Heart right ventricle (tissue), 16 donors: Measurements from ENCODE around the gene NSMCE3. TPM values are rescaled to one million over a fixed set of nuclear protein-coding genes. Genes with fewer than 3 reads are reported as not detected.

ENCODE experiments used
- ATAC-seq, 8 donors: fragments of 200-7000 bp; cut with Tn5 transposase; one replicate each; pipeline ENCODE4 v1.9.1; 2020; ENCODE audit warnings: mild to moderate bottlenecking in 8 of 8, moderate library complexity in 8 of 8, moderate number of reproducible peaks in 1 of 8
- DNase-seq, 2 donors: peaks; one replicate each; pipeline ENCODE4 v3.0.0-alpha.2; 2020
- H3K27ac ChIP-seq, 10 donors: fragments of 200-600 bp; sonication (generic) in 2 of 10; one replicate each; pipeline versions ENCODE4 v1.5.0 to v1.8.0; 2020 to 2022; ENCODE audit warnings: mild to moderate bottlenecking in 3 of 10
- H3K27me3 ChIP-seq, 7 donors: fragments of 200-600 bp; one replicate each; pipeline ENCODE4 v1.8.0; 2021 to 2022; ENCODE audit warnings: mild to moderate bottlenecking in 2 of 7
- H3K36me3 ChIP-seq, 9 donors: fragments of 200-600 bp; sonication (generic) in 1 of 9; one replicate each; pipeline versions ENCODE4 v1.5.0 to v1.8.0; 2020 to 2022; ENCODE audit warnings: mild to moderate bottlenecking in 2 of 9
- H3K4me1 ChIP-seq, 9 donors: fragments of 200-600 bp; sonication (generic) in 1 of 9; one replicate each; pipeline versions ENCODE4 v1.5.0 to v1.8.0; 2020 to 2022; ENCODE audit warnings: mild to moderate bottlenecking in 4 of 9
- H3K4me3 ChIP-seq, 10 donors: fragments of 200-600 bp; sonication (generic) in 2 of 10; one replicate each; pipeline versions ENCODE4 v1.5.0 to v1.8.0; 2020 to 2022; ENCODE audit warnings: mild to moderate bottlenecking in 7 of 10, moderate library complexity in 2 of 10
- H3K9me3 ChIP-seq, 11 donors: fragments of 200-600 bp in 10 of 11; sonication (generic) in 2 of 11; one replicate each; pipeline versions ENCODE4 v1.5.0 to v1.8.0; 2013 to 2022; ENCODE audit warnings: mild to moderate bottlenecking in 2 of 11, control low read depth in 1 of 11, moderate library complexity in 1 of 11
- CTCF ChIP-seq, 9 donors: fragments of 200-600 bp; sonication (generic) in 2 of 9; IDR thresholded peaks; one replicate each; pipeline versions ENCODE4 v1.5.0 to v1.8.0; 2021 to 2022; ENCODE audit warnings: antibody characterized with exemption in 9 of 9, mild to moderate bottlenecking in 5 of 9, moderate library complexity in 1 of 9
- WGBS, 2 donors: extraction: QIAGEN DNeasy Blood & Tissue Kit; methylation state at CpG; one replicate each; pipeline ENCODE4 v1.1.7; 2013; ENCODE audit warnings: inconsistent platforms in 1 of 2; 5-methylcytosine and 5-hydroxymethylcytosine counted together
- intact Hi-C, 10 donors: fragments of 100-400 bp; cut with DNase I; formaldehyde crosslinking; loops; one replicate each; pipeline versions ENCODE4 v1.11.1 to v1.14.2; 2022
- polyA plus RNA-seq, 2 donors: library from polyadenylated mRNA; stranded (reverse); fragments of 200-250 nt; gene quantifications; one replicate each; pipeline ENCODE4 v1.2.3, GENCODE V29; 2013
- total RNA-seq, 10 donors: library from RNA; stranded (reverse); fragmentation: NEBNext Ultra II Directional in 3 of 10; extraction: Animal tissue kit (Norgen Biotek cat#: 25700) in 3 of 10; gene quantifications; one replicate each; pipeline versions ENCODE4 v1.2.1 to v1.2.4, GENCODE V29; 2021 to 2023
- donor health status: Arrhythmogenic right ventricular cardiomyopathy.
- donor health status: ischemic (EF 13 %, LVEDD 7.1; RV severe dilation, severe dysfunction).
- donor health status: healthy with polysubstance abuse.
- donor health status: DM: no; HTN: yes; CAD: no.
- donor health status: DM: no; HTN: no; CAD: no.
- donor health status: ischemic (EF 25% LVEDD 6.9; RV normal size, moderate dysfunction).
- donor health status: ischemic (EF 25% LVEDD 5.7; RV mildly dilated, moderate dysfunction).
- donor health status: healthy.
- donor health status: DM: yes; HTN: yes; CAD: no.
- donor health status: Ischemic cardiomyopathy.
- donor health status: ischemic (EF 35%, LVEDD 5.7; RV mildly dilated, moderate dysfunction).
- donor health status: nonischemic (EF 11% LVEDD 7.7; RV severe dilation, severe dysfunction).
- donor health status: DM: yes; HTN: yes; CAD: no.
- donor health status: PGD.
- donor health status: ischemic (EF 29% LVEDD 5.4; RV normal size, mild dysfunction).
- donor health status: nonischemic (EF 23%, LVEDD 6.1; RV moderate dilation, normal function).

The NSMCE3 gene
- total and polyA plus RNA-seq, 12 donors = 5.0 to 9.2 (median 6.4) TPM

GRCh38 chr15:29266052-29266582 lies 3.5 kb downstream of the NSMCE3 start:
- Histone ChIP-seq H3K27ac (no peak overlapping the region), H3K27me3 (no peaks in the 10 kb centered on the region), H3K4me3 (no peak overlapping the region), H3K4me1 (peaks cover 0 to 38% (median 24%) of the 10 kb centered on the region in 9 donors), H3K36me3 (no peaks in the 10 kb centered on the region), H3K9me3 (no peaks in the 10 kb centered on the region)
- intact Hi-C loops = loop anchor here in 1 of 10 donors (5.0 kb wide), 1 partner anchor 164 kb away; no protein-coding TSS in a partner anchor
- WGBS, 2 donors = 94 to 95% methylated on average over 1 of the region's 1 CpG
- TF ChIP-seq CTCF (IDR thresholded peaks at IDR 0.05) = no peak
- DNase-seq (no peak), ATAC-seq (no peak)

- no peaks in the 10 kb centered on the region for H3K9me3 ChIP-seq
- no peak for TF ChIP-seq CTCF (IDR thresholded peaks at IDR 0.05)
- 85 to 89% methylated on average over 3 of the region's 3 CpGs for WGBS, 2 donors
- no peak overlapping the region for H3K4me3 ChIP-seq
- ATAC-seq = no peak
- no peaks in the 10 kb centered on the region for H3K36me3 ChIP-seq
- H3K27me3 ChIP-seq = no peaks in the 10 kb centered on the region
- H3K4me1 ChIP-seq = peaks cover 0 to 22% (median 16%) of the 10 kb centered on the region in 9 donors
- intact Hi-C loops = no loop called here
- DNase-seq = no peak
- H3K27ac ChIP-seq = no peak overlapping the region
Observed at GRCh38 chr15:29263289-29263688, 6.3 kb downstream of the NSMCE3 start.

GRCh38 chr15:29262738-29263137 lies 6.9 kb downstream of the NSMCE3 start:
- no peak for ATAC-seq
- no peaks in the 10 kb centered on the region for H3K36me3 ChIP-seq
- WGBS, 2 donors = 70 to 71% methylated on average over 2 of the region's 2 CpGs
- H3K27ac ChIP-seq = no peak overlapping the region
- peaks cover 0 to 16% (median 11%) of the 10 kb centered on the region in 9 donors for H3K4me1 ChIP-seq
- no peak overlapping the region for H3K4me3 ChIP-seq
- H3K27me3 ChIP-seq = no peaks in the 10 kb centered on the region
- no peak for TF ChIP-seq CTCF (IDR thresholded peaks at IDR 0.05)
- DNase-seq = no peak
- intact Hi-C loops = no loop called here
- no peaks in the 10 kb centered on the region for H3K9me3 ChIP-seq

GRCh38 chr15:29260896-29261295 lies 8.7 kb downstream of the NSMCE3 start:
- Histone ChIP-seq H3K36me3 (no peaks in the 10 kb centered on the region), H3K9me3 (no peaks in the 10 kb centered on the region), H3K27me3 (no peaks in the 10 kb centered on the region), H3K4me1 (no peaks in the 10 kb centered on the region), H3K4me3 (no peak overlapping the region), H3K27ac (no peak overlapping the region)
- DNase-seq (no peak), ATAC-seq (no peak)
- no peak for TF ChIP-seq CTCF (IDR thresholded peaks at IDR 0.05)
- WGBS, 2 donors = 95 to 97% methylated on average over 6 of the region's 6 CpGs
- intact Hi-C loops = no loop called here
